Lower leg skin (tissue), 4 donors: Measurements from ENCODE around the gene FICD. TPM values are rescaled to one million over a fixed set of nuclear protein-coding genes. Genes with fewer than 3 reads are reported as not detected.

Source experiments
- DNase-seq, 2 donors: peaks; one replicate each; pipeline ENCODE4 v3.0.0-alpha.2; 2019; ENCODE audit warnings: low spot score in 2 of 2
- H3K4me3 ChIP-seq: fragments of 200-600 bp; sonication (generic); 2 replicates; pipeline ENCODE4 v1.5.1; 2017; ENCODE audit warnings: mild to moderate bottlenecking, low read depth; ENCODE audit not compliant: poor library complexity, severe bottlenecking
- CTCF ChIP-seq, 3 donors: fragments of 450-650 bp; IDR thresholded peaks; one replicate each; pipeline ENCODE4 v1.5.1; 2016; ENCODE audit warnings: antibody characterized with exemption in 3 of 3, mild to moderate bottlenecking in 3 of 3, moderate library complexity in 2 of 3
- POLR2A ChIP-seq, 2 donors: fragments of 450-650 bp; IDR thresholded peaks; one replicate each; pipeline ENCODE4 v1.6.1; 2016 to 2017; ENCODE audit warnings: antibody characterized with exemption in 2 of 2, mild to moderate bottlenecking in 1 of 2, moderate library complexity in 1 of 2
- WGBS, 2 donors: methylation state at CpG; one replicate each; pipeline ENCODE4 v1.1.5; 2018; 5-methylcytosine and 5-hydroxymethylcytosine counted together
- intact Hi-C: fragments of 100-400 bp; cut with DNase I; formaldehyde crosslinking; loops from one replicate; pipeline ENCODE4 v1.15.0; 2023; ENCODE audit warnings: low total_unique reads
- total RNA-seq, 4 donors: library from RNA; depleted of rRNA; stranded (reverse); fragments of >200 nt; gene quantifications; one replicate each; pipeline ENCODE4 v1.1.0, GENCODE V29; 2016

The FICD gene
- total RNA-seq, 4 donors from 2014 or later: 1.8 to 5.2 (median 3.6) TPM

- DNase-seq: no peak
- no peak for TF ChIP-seq CTCF (IDR thresholded peaks at IDR 0.05)
- no peak for TF ChIP-seq POLR2A (IDR thresholded peaks at IDR 0.05)
- 94 to 97% methylated on average over 4 of the region's 4 CpGs for WGBS, 2 donors
- no peak overlapping the region for H3K4me3 ChIP-seq
- intact Hi-C loops: loop anchor here (5.0 to 10.0 kb wide), 2 partner anchors 46 to 528 kb away; partner anchors contain the start of genes ALKBH2 and UNG
Observed at GRCh38 chr12:108566452-108566851, 51.4 kb downstream of the FICD start.

- H3K4me3 ChIP-seq: no peak overlapping the region
- peak in 1 of 2 donors; percentile 42 for DNase-seq
- TF ChIP-seq CTCF (IDR thresholded peaks at IDR 0.05): no peak
- TF ChIP-seq POLR2A (IDR thresholded peaks at IDR 0.05): no peak
- whole genome bisulfite sequencing, 2 donors: 66 to 73% methylated on average over 7 of the region's 7 CpGs
- intact Hi-C loops: loop anchor here (5.0 to 10.0 kb wide), 2 partner anchors 45 to 527 kb away; partner anchors contain the start of genes ALKBH2 and UNG
Observed at GRCh38 chr12:108567406-108568337, 52.6 kb downstream of the FICD start.

- WGBS, 2 donors: 78 to 85% methylated on average over 10 of the region's 10 CpGs
- peak in 1 of 2 donors; percentile 69 for DNase-seq
- H3K4me3 ChIP-seq: no peak overlapping the region
- intact Hi-C loops: loop anchor here (5.0 to 10.0 kb wide), 2 partner anchors 44 to 526 kb away; partner anchors contain the start of genes ALKBH2 and UNG
- TF ChIP-seq POLR2A (IDR thresholded peaks at IDR 0.05) (no peak), CTCF (IDR thresholded peaks at IDR 0.05) (no peak)
Observed at GRCh38 chr12:108568338-108569154, 53.5 kb downstream of the FICD start.

Other genes starting within 250 kb of the FICD start
- gene CMKLR1, start 176.0 kb upstream of the FICD start, total RNA-seq: 1 to 10 TPM; 1.1 to 7.5 (median 3.7) TPM
- 10 to 100 TPM; 48.4 to 77.4 (median 72.1) TPM for gene SART3, start 45.9 kb downstream of the FICD start, total RNA-seq
- gene ISCU, start 47.3 kb downstream of the FICD start, total RNA-seq: 100 to 1,000 TPM in 3 of 4 donors, 10 to 100 TPM in 1; 94.7 to 175 (median 137) TPM
- gene TMEM119, start 82.8 kb downstream of the FICD start, total RNA-seq: 10 to 100 TPM in 1 of 4 donors, 1 to 10 TPM in 1, under 1 TPM in 2; 0.34 to 10.3 (median 1.4) TPM
- gene SELPLG, start 118.6 kb downstream of the FICD start, total RNA-seq: 1 to 10 TPM; 1.2 to 4.6 (median 3.0) TPM
- gene CORO1C, start 216.2 kb downstream of the FICD start, total RNA-seq: 100 to 1,000 TPM in 3 of 4 donors, 10 to 100 TPM in 1; 86.5 to 193 (median 146) TPM